H9 (cell line): ENCODE data around the gene C1orf21. TPM values are rescaled to one million over a fixed set of nuclear protein-coding genes. Genes with fewer than 3 reads are reported as not detected.
A peak's percentile ranks its signal among the peaks of the same experiment; 100 is the strongest.

Source experiments
- DNase-seq: peaks from one replicate; pipeline ENCODE4 v3.0.0-alpha.2; 2017
- H2AFZ ChIP-seq: one replicate; pipeline ENCODE4 v1.6.1; 2013; ENCODE audit warnings: mild to moderate bottlenecking, low read length, control low read depth, moderate library complexity
- H2AK5ac ChIP-seq: 2 replicates; pipeline ENCODE4 v1.6.1; 2013; ENCODE audit warnings: low read length, control low read depth, mixed read lengths; ENCODE audit not compliant: insufficient read length
- H2BK120ac ChIP-seq: one replicate; pipeline ENCODE4 v1.6.1; 2013; ENCODE audit warnings: low read depth, mild to moderate bottlenecking, low read length, control low read depth, inconsistent platforms; ENCODE audit not compliant: poor library complexity, severe bottlenecking
- H2BK12ac ChIP-seq: 2 replicates; pipeline ENCODE4 v1.6.1; 2013; ENCODE audit warnings: low read length, control low read depth, mixed read lengths, low read depth; ENCODE audit not compliant: insufficient read length
- H2BK15ac ChIP-seq: 2 replicates; pipeline ENCODE4 v1.6.1; 2013; ENCODE audit warnings: low read depth, low read length, control low read depth
- H2BK20ac ChIP-seq: one replicate; pipeline ENCODE4 v1.6.1; 2013; ENCODE audit warnings: low read depth, mild to moderate bottlenecking, low read length, control low read depth, inconsistent platforms; ENCODE audit not compliant: poor library complexity, severe bottlenecking
- H2BK5ac ChIP-seq: 2 replicates; pipeline ENCODE4 v1.6.1; 2013; ENCODE audit warnings: low read length, control low read depth, mixed read lengths; ENCODE audit not compliant: insufficient read length
- H3K14ac ChIP-seq: 2 replicates; pipeline ENCODE4 v1.6.1; 2013; ENCODE audit warnings: low read length, control low read depth; ENCODE audit not compliant: insufficient read depth
- H3K18ac ChIP-seq: 2 replicates; pipeline ENCODE4 v1.6.1; 2013; ENCODE audit warnings: low read depth, mild to moderate bottlenecking, mixed read lengths, low read length, control low read depth; ENCODE audit not compliant: insufficient read length
- H3K23ac ChIP-seq: 2 replicates; pipeline ENCODE4 v1.6.1; 2013; ENCODE audit warnings: low read length, control low read depth, mixed read lengths, low read depth; ENCODE audit not compliant: insufficient read length
- H3K23me2 ChIP-seq: 2 replicates; pipeline ENCODE4 v1.6.1; 2013; ENCODE audit warnings: low read depth, mild to moderate bottlenecking, mixed read lengths, low read length, control low read depth; ENCODE audit not compliant: insufficient read length, poor library complexity, severe bottlenecking
- H3K27ac ChIP-seq: 2 replicates; pipeline ENCODE4 v1.5.1; 2013; ENCODE audit warnings: low read length, control low read depth, mixed read lengths, low read depth; ENCODE audit not compliant: insufficient read length
- H3K27me3 ChIP-seq: 2 replicates; pipeline ENCODE4 v1.6.1; 2013; ENCODE audit warnings: low read length, control low read depth, inconsistent platforms; ENCODE audit not compliant: insufficient read depth
- H3K4ac ChIP-seq: 2 replicates; pipeline ENCODE4 v1.6.1; 2013; ENCODE audit warnings: low read depth, mild to moderate bottlenecking, control low read depth, inconsistent platforms, low read length, moderate library complexity
- H3K4me1 ChIP-seq: 2 replicates; pipeline ENCODE4 v1.6.1; 2013; ENCODE audit warnings: low read length, control low read depth, inconsistent platforms; ENCODE audit not compliant: insufficient read depth
- H3K4me2 ChIP-seq: 2 replicates; pipeline ENCODE4 v1.6.1; 2013; ENCODE audit warnings: low read length, control low read depth, mixed read lengths; ENCODE audit not compliant: insufficient read length, insufficient read depth
- H3K56ac ChIP-seq: 2 replicates; pipeline ENCODE4 v1.6.1; 2013; ENCODE audit warnings: low read depth, mild to moderate bottlenecking, mixed read lengths, low read length, control low read depth; ENCODE audit not compliant: insufficient read length
- H3K79me1 ChIP-seq: 2 replicates; pipeline ENCODE4 v1.6.1; 2013; ENCODE audit warnings: low read depth, mild to moderate bottlenecking, moderate library complexity, low read length, control low read depth, inconsistent platforms; ENCODE audit not compliant: insufficient read depth, poor library complexity, severe bottlenecking
- H3K79me2 ChIP-seq: 2 replicates; pipeline ENCODE4 v1.6.1; 2013; ENCODE audit warnings: low read length, control low read depth, inconsistent platforms; ENCODE audit not compliant: insufficient read depth
- H3K9ac ChIP-seq: 2 replicates; pipeline ENCODE4 v1.6.1; 2013; ENCODE audit warnings: low read length, control low read depth, mixed read lengths; ENCODE audit not compliant: insufficient read length; ENCODE audit errors: extremely low read depth
- H3K9me3 ChIP-seq: one replicate; pipeline ENCODE4 v1.6.1; 2013; ENCODE audit warnings: low read depth, low read length, inconsistent platforms; ENCODE audit not compliant: control insufficient read depth
- H3T11ph ChIP-seq: one replicate; pipeline ENCODE4 v1.6.1; 2013; ENCODE audit warnings: mild to moderate bottlenecking, low read length, control low read depth, inconsistent platforms
- H4K20me1 ChIP-seq: one replicate; pipeline ENCODE4 v1.6.1; 2013; ENCODE audit not compliant: control insufficient read depth, insufficient read length, insufficient read depth
- H4K5ac ChIP-seq: 2 replicates; pipeline ENCODE4 v1.6.1; 2013; ENCODE audit warnings: low read depth, mild to moderate bottlenecking, mixed read lengths, low read length, control low read depth; ENCODE audit not compliant: insufficient read length
- H4K8ac ChIP-seq: replicated peaks from 2 replicates; pipeline ENCODE4 v1.6.1; 2013; ENCODE audit warnings: low read length, control low read depth, mixed read lengths, low read depth; ENCODE audit not compliant: insufficient read length
- H4K91ac ChIP-seq: 2 replicates; pipeline ENCODE4 v1.6.1; 2013; ENCODE audit warnings: low read depth, mild to moderate bottlenecking, moderate library complexity, mixed read lengths, low read length, control low read depth; ENCODE audit not compliant: insufficient read length
- H3K27ac Mint-ChIP-seq, 3 experiments: 2 replicates in 2 of 3; 3 replicates in 1 of 3; pipeline ENCODE4 v1.8.0; 2020 to 2021; ENCODE audit warnings: mixed read lengths in 3 of 3, mild to moderate bottlenecking in 1 of 3, moderate library complexity in 1 of 3
- H3K27me3 Mint-ChIP-seq: 2 replicates; pipeline ENCODE4 v1.8.0; 2021; ENCODE audit warnings: low read depth, mild to moderate bottlenecking, moderate library complexity, mixed read lengths
- H3K36me3 Mint-ChIP-seq, 3 experiments: 2 replicates in 2 of 3; 3 replicates in 1 of 3; pipeline ENCODE4 v1.8.0; 2020 to 2021; ENCODE audit warnings: low read depth in 3 of 3, mixed read lengths in 3 of 3; ENCODE audit not compliant: insufficient read depth in 1 of 3
- H3K4me1 Mint-ChIP-seq, 2 experiments: 2 replicates each; pipeline ENCODE4 v1.8.0; 2020; ENCODE audit warnings: mixed read lengths in 2 of 2
- H3K4me3 Mint-ChIP-seq, 2 experiments: 2 replicates in 1 of 2; 3 replicates in 1 of 2; pipeline ENCODE4 v1.8.0; 2020 to 2021; ENCODE audit warnings: mild to moderate bottlenecking in 2 of 2, mixed read lengths in 2 of 2, moderate library complexity in 1 of 2
- H3K9me3 Mint-ChIP-seq, 2 experiments: 2 replicates in 1 of 2; 3 replicates in 1 of 2; pipeline ENCODE4 v1.8.0; 2020; ENCODE audit warnings: mild to moderate bottlenecking in 2 of 2, mixed read lengths in 2 of 2, moderate library complexity in 1 of 2
- CTCF ChIP-seq: fragments of 200-600 bp; sonication (generic); conservative IDR thresholded peaks from 3 replicates; pipeline ENCODE4 v1.8.0; 2021; ENCODE audit warnings: antibody characterized with exemption, mild to moderate bottlenecking
- WGBS: extraction: QIAGEN DNeasy Blood & Tissue Kit; methylation state at CpG from one replicate; pipeline ENCODE4 v1.1.7; 2013; ENCODE audit warnings: missing lambda C conversion rate, low lambda C conversion rate, mixed read lengths; ENCODE audit not compliant: insufficient read length; ENCODE audit errors: extremely low coverage; 5-methylcytosine and 5-hydroxymethylcytosine counted together
- total RNA-seq: library from RNA; stranded (reverse); gene quantifications from 2 replicates; pipeline ENCODE4 v1.2.1, GENCODE V29; 2021

Gene C1orf21
- total RNA-seq, 1 experiment from 2014 or later: 36.0 TPM

- Histone ChIP-seq H2BK20ac (no peak overlapping the region), H3K23me2 (no peaks in the 10 kb centered on the region), H3K27me3 (no peaks in the 10 kb centered on the region), H3T11ph (no peak overlapping the region), H3K9me3 (no peaks in the 10 kb centered on the region), H4K5ac (no peak overlapping the region), H2BK5ac (no peak overlapping the region), H2AK5ac (no peak overlapping the region), H3K56ac (no peak overlapping the region), H3K79me2 (no peaks in the 10 kb centered on the region), H2AFZ (no peak overlapping the region), H2BK120ac (no peak overlapping the region), H3K23ac (no peak overlapping the region), H3K18ac (no peak overlapping the region), H3K79me1 (no peaks in the 10 kb centered on the region), H4K8ac (no peak overlapping the region), H3K4me1 (peaks cover 8% of the 10 kb centered on the region; the same call in 1 of the 2 replicates), H4K91ac (no peak overlapping the region), H3K14ac (no peak overlapping the region), H3K4me2 (no peak overlapping the region), H3K9ac (no peak overlapping the region), H2BK15ac (no peak overlapping the region), H3K4ac (no peak overlapping the region), H2BK12ac (no peak overlapping the region), H4K20me1 (no peaks in the 10 kb centered on the region), H3K27ac (no peak overlapping the region)
- no peaks in the 10 kb centered on the region; a peak in 1 of 7 replicates for H3K36me3 Mint-ChIP-seq
- no peaks in the 10 kb centered on the region for H3K27me3 Mint-ChIP-seq
- H3K4me1 Mint-ChIP-seq: peaks cover 55 to 60% of the 10 kb centered on the region in 2 experiments
- DNase-seq: no peak
- no peak for TF ChIP-seq CTCF
- H3K4me3 Mint-ChIP-seq: peak overlapping the region in 1 of 2 experiments; percentile 3; a peak in 2 of 5 replicates
- no CpG with 5 or more reads among the region's 9 CpGs for WGBS
- H3K27ac Mint-ChIP-seq: peak overlapping the region; percentile 15 to 79 (median 68); a peak in 5 of 7 replicates
- 0 out of 5 replicates have a peak, but pooled peaks cover 0 to 2% of the 10 kb centered on the region in 2 experiments for H3K9me3 Mint-ChIP-seq
Observed at GRCh38 chr1:184673305-184673704, 286.5 kb downstream of the C1orf21 start.
